H1 (cell line): ENCODE data around the gene TMCC1. TPM values are rescaled to one million over a fixed set of nuclear protein-coding genes. Genes with fewer than 3 reads are reported as not detected.

Source experiments
- CTCF ChIA-PET: fragments of 300-600 bp; sonication (Branson Sonifier 250); formaldehyde crosslinking; loops from one replicate; lab custom pipeline; 2021; ENCODE audit not compliant: partially characterized antibody; lab: Charles Lee
- POLR2A ChIA-PET: fragments of 300-600 bp; sonication (Branson Sonifier 250); formaldehyde crosslinking; loops from one replicate; lab custom pipeline; 2021; ENCODE audit warnings: inconsistent platforms; ENCODE audit not compliant: partially characterized antibody; lab: Charles Lee
- DNase-seq, 2 experiments: peaks; one replicate each; pipeline versions ENCODE4 v3.0.0 to v3.0.0-alpha.2; 2010 to 2022; ENCODE audit warnings: low spot score in 2 of 2, low read depth in 1 of 2, mixed read lengths in 1 of 2
- FAIRE-seq: peaks from 2 replicates; lab custom pipeline; 2011; peaks lifted over from hg19 to GRCh38; lab: Jason Lieb, UNC
- H2AFZ ChIP-seq: 2 replicates; pipeline ENCODE4 v1.8.1; 2012; ENCODE audit warnings: low read length, inconsistent platforms
- H2AK5ac ChIP-seq: 2 replicates; pipeline ENCODE4 v1.6.1; 2013; ENCODE audit warnings: low read depth, low read length
- H2BK120ac ChIP-seq: replicated peaks from 2 replicates; pipeline ENCODE3; 2013; ENCODE audit warnings: low read depth, low read length, inconsistent platforms
- H2BK12ac ChIP-seq: 2 replicates; pipeline ENCODE4 v1.6.1; 2013; ENCODE audit warnings: low read depth, low read length
- H2BK15ac ChIP-seq: 2 replicates; pipeline ENCODE4 v1.6.1; 2013; ENCODE audit warnings: low read length
- H2BK20ac ChIP-seq: 2 replicates; pipeline ENCODE4 v1.6.1; 2013; ENCODE audit warnings: low read length
- H2BK5ac ChIP-seq: 2 replicates; pipeline ENCODE4 v1.6.1; 2013; ENCODE audit warnings: low read depth, low read length
- H3K14ac ChIP-seq: 2 replicates; pipeline ENCODE4 v1.6.1; 2013; ENCODE audit warnings: inconsistent platforms; ENCODE audit not compliant: insufficient read length
- H3K18ac ChIP-seq: 2 replicates; pipeline ENCODE4 v1.6.1; 2013; ENCODE audit warnings: low read length; ENCODE audit errors: extremely low read depth
- H3K23ac ChIP-seq: 2 replicates; pipeline ENCODE4 v1.6.1; 2013; ENCODE audit warnings: inconsistent platforms; ENCODE audit not compliant: insufficient read length
- H3K23me2 ChIP-seq: 2 replicates; pipeline ENCODE4 v1.6.1; 2013; ENCODE audit warnings: low read depth, low read length
- H3K27ac ChIP-seq: 2 replicates; pipeline ENCODE4 v1.6.1; 2011; ENCODE audit warnings: low read depth, low read length, inconsistent platforms
- H3K27me3 ChIP-seq, 4 experiments: replicated peaks in 1 of 4; 1 replicate in 1 of 4; 2 replicates in 3 of 4; pipeline versions ENCODE4 v1.6.1 to v1.8.1; 2011 to 2013; ENCODE audit warnings: low read length in 3 of 4, mild to moderate bottlenecking in 3 of 4, inconsistent platforms in 2 of 4, mixed read lengths in 2 of 4, moderate library complexity in 1 of 4; ENCODE audit not compliant: control insufficient read depth in 3 of 4, insufficient read depth in 3 of 4; ENCODE audit errors: extremely low read depth in 1 of 4
- H3K36me3 ChIP-seq, 4 experiments: 2 replicates each; pipeline versions ENCODE4 v1.6.1 to v1.8.1; 2011 to 2013; ENCODE audit warnings: mild to moderate bottlenecking in 4 of 4, low read length in 3 of 4, moderate library complexity in 2 of 4, control low read depth in 1 of 4, inconsistent platforms in 1 of 4; ENCODE audit not compliant: insufficient read depth in 4 of 4, control insufficient read depth in 2 of 4
- H3K4ac ChIP-seq: replicated peaks from 2 replicates; pipeline ENCODE3; 2013; ENCODE audit warnings: low read length, low read depth, mixed read lengths, inconsistent platforms; ENCODE audit not compliant: insufficient read length
- H3K4me1 ChIP-seq, 4 experiments: replicated peaks in 1 of 4; 1 replicate in 1 of 4; 2 replicates in 3 of 4; pipeline versions ENCODE4 v1.6.1 to v1.8.1; 2011 to 2013; ENCODE audit warnings: low read length in 3 of 4, inconsistent platforms in 2 of 4, mixed read lengths in 1 of 4; ENCODE audit not compliant: insufficient read depth in 4 of 4, control insufficient read depth in 3 of 4
- H3K4me2 ChIP-seq, 2 experiments: 2 replicates each; pipeline versions ENCODE4 v1.6.1 to v1.8.1; 2011 to 2013; ENCODE audit warnings: low read depth in 2 of 2, low read length in 2 of 2, control low read depth in 1 of 2, inconsistent platforms in 1 of 2, mild to moderate bottlenecking in 1 of 2; ENCODE audit not compliant: insufficient read depth in 1 of 2
- H3K4me3 ChIP-seq, 4 experiments: fragments of 200-600, 300-600 bp in 1 of 4; sonication (generic), shearing (Covaris generic), sonication (Bioruptor Twin) in 1 of 4; 2 replicates each; pipeline versions ENCODE4 v1.5.1 to v1.8.1; 2011 to 2016; ENCODE audit warnings: low read length in 4 of 4, low read depth in 3 of 4, control low read depth in 2 of 4, inconsistent platforms in 2 of 4, mild to moderate bottlenecking in 2 of 4, mixed read lengths in 1 of 4, moderate library complexity in 1 of 4; ENCODE audit not compliant: insufficient read depth in 2 of 4; ENCODE audit errors: extremely low read depth in 1 of 4
- H3K56ac ChIP-seq: replicated peaks from 2 replicates; pipeline ENCODE3; 2013; ENCODE audit warnings: low read depth, mild to moderate bottlenecking, mixed read lengths, low read length, inconsistent platforms; ENCODE audit not compliant: insufficient read length
- H3K79me1 ChIP-seq: 2 replicates; pipeline ENCODE4 v1.6.1; 2013; ENCODE audit warnings: low read depth, low read length, control low read depth
- H3K79me2 ChIP-seq, 2 experiments: 2 replicates each; pipeline versions ENCODE4 v1.6.1 to v1.8.1; 2012 to 2013; ENCODE audit warnings: low read length in 2 of 2, mild to moderate bottlenecking in 2 of 2, inconsistent platforms in 1 of 2; ENCODE audit not compliant: insufficient read depth in 2 of 2, control insufficient read depth in 1 of 2
- H3K9ac ChIP-seq, 4 experiments: replicated peaks in 1 of 4; 1 replicate in 1 of 4; 2 replicates in 3 of 4; pipeline versions ENCODE4 v1.6.1 to v1.8.1; 2011 to 2013; ENCODE audit warnings: low read depth in 3 of 4, low read length in 3 of 4, control low read depth in 2 of 4, mild to moderate bottlenecking in 2 of 4, moderate library complexity in 2 of 4, inconsistent platforms in 1 of 4; ENCODE audit errors: extremely low read depth in 1 of 4
- H3K9me3 ChIP-seq, 2 experiments: 2 replicates each; pipeline versions ENCODE4 v1.6.1 to v1.8.1; 2012 to 2013; ENCODE audit warnings: mild to moderate bottlenecking in 2 of 2, moderate library complexity in 2 of 2, control low read depth in 1 of 2, inconsistent platforms in 1 of 2, low read depth in 1 of 2, low read length in 1 of 2, mixed read lengths in 1 of 2; ENCODE audit not compliant: insufficient read depth in 2 of 2
- H4K20me1 ChIP-seq, 2 experiments: replicated peaks in 1 of 2; 2 replicates each; pipeline versions ENCODE3 to v1.8.1; 2011 to 2013; ENCODE audit warnings: inconsistent platforms in 2 of 2, low read length in 2 of 2, mild to moderate bottlenecking in 1 of 2; ENCODE audit not compliant: insufficient read depth in 2 of 2, control insufficient read depth in 1 of 2
- H4K5ac ChIP-seq: 2 replicates; pipeline ENCODE4 v1.6.1; 2013; ENCODE audit warnings: low read length, low read depth, mixed read lengths, inconsistent platforms; ENCODE audit not compliant: insufficient read length
- H4K8ac ChIP-seq: 2 replicates; pipeline ENCODE4 v1.8.0; 2013; ENCODE audit warnings: mild to moderate bottlenecking, moderate library complexity, low read length, inconsistent platforms; ENCODE audit not compliant: insufficient read depth; ENCODE audit errors: extremely low read depth
- H4K91ac ChIP-seq: replicated peaks from 2 replicates; pipeline ENCODE3; 2013; ENCODE audit warnings: low read length, mixed read lengths, inconsistent platforms; ENCODE audit not compliant: insufficient read length
- CEBPB ChIP-seq: IDR thresholded peaks from 2 replicates; pipeline ENCODE4 v1.6.1; 2012; ENCODE audit warnings: low read depth, low read length
- CHD2 ChIP-seq: IDR thresholded peaks from 2 replicates; pipeline ENCODE4 v1.6.1; 2012; ENCODE audit warnings: low read length, improper control_type of control experiment
- EGR1 ChIP-seq: IDR thresholded peaks from 2 replicates; pipeline ENCODE4 v1.6.1; 2011; ENCODE audit warnings: low read depth, low read length, borderline replicate concordance
- EP300 ChIP-seq, 2 experiments: IDR thresholded peaks; 1 replicate in 1 of 2; 2 replicates in 1 of 2; pipeline ENCODE4 v1.6.1; 2011 to 2012; ENCODE audit warnings: low read depth in 2 of 2, low read length in 2 of 2, mild to moderate bottlenecking in 2 of 2, borderline replicate concordance in 1 of 2, inconsistent platforms in 1 of 2, moderate library complexity in 1 of 2
- FOSL1 ChIP-seq: IDR thresholded peaks from 2 replicates; pipeline ENCODE4 v1.6.1; 2011; ENCODE audit warnings: mild to moderate bottlenecking, low read depth, low read length, moderate library complexity; ENCODE audit not compliant: insufficient read depth
- GABPA ChIP-seq: IDR thresholded peaks from 2 replicates; pipeline ENCODE4 v1.6.1; 2011; ENCODE audit warnings: mild to moderate bottlenecking, low read length, moderate library complexity, borderline replicate concordance; ENCODE audit not compliant: insufficient read depth
- GTF2F1 ChIP-seq: IDR thresholded peaks from 2 replicates; pipeline ENCODE4 v1.6.1; 2012; ENCODE audit warnings: low read depth, low read length, improper control_type of control experiment, borderline replicate concordance
- JUN ChIP-seq: IDR thresholded peaks from 2 replicates; pipeline ENCODE4 v1.6.1; 2011; ENCODE audit warnings: low read depth, mild to moderate bottlenecking, improper control_type of control experiment, low read length
- KDM1A ChIP-seq: fragments of 200-600, 300-600 bp; sonication (generic); IDR thresholded peaks from 2 replicates; pipeline ENCODE4 v1.7.1; 2016; ENCODE audit warnings: mild to moderate bottlenecking, low read length, borderline replicate concordance
- RNF2 ChIP-seq: fragments of 200-900, 300-1000 bp; sonication (generic); IDR thresholded peaks from 2 replicates; pipeline ENCODE4 v1.7.1; 2016; ENCODE audit warnings: borderline replicate concordance, low read depth, mild to moderate bottlenecking, antibody characterized with exemption, low read length; ENCODE audit not compliant: poor library complexity, severe bottlenecking; ENCODE audit errors: missing control alignments
- SRF ChIP-seq: IDR thresholded peaks from 2 replicates; pipeline ENCODE4 v1.6.1; 2011; ENCODE audit warnings: mild to moderate bottlenecking, low read depth, low read length, moderate library complexity
- polyA plus RNA-seq, 7 experiments: library from polyadenylated mRNA; depleted of rRNA in 3 of 7; stranded (reverse) in 5 of 7; unstranded in 2 of 7; fragments of >200 nt in 5 of 7; fragments of 200-250 nt in 2 of 7; gene quantifications; 1 replicate in 5 of 7; 2 replicates in 1 of 7; 4 replicates in 1 of 7; pipeline versions ENCODE4 v1.2.1 to v1.2.3, GENCODE V29; 2011 to 2013; ENCODE audit warnings: missing spikeins in 2 of 7, mixed read lengths in 2 of 7
- total RNA-seq: library from RNA; stranded (reverse); fragmentation: NEBNext Ultra II Directional; extraction: Animal tissue kit (Norgen Biotek cat#: 25700); gene quantifications from 2 replicates; pipeline ENCODE4 v1.2.1, GENCODE V29; 2021
- TF ChIP-seq, protein P1 (sequence below), 3 experiments: IDR thresholded peaks; 1 replicate in 2 of 3; 2 replicates in 1 of 3; pipeline versions ENCODE4 v1.5.1 to v1.6.1; 2011; ENCODE audit warnings: low read length in 3 of 3, mild to moderate bottlenecking in 3 of 3, inconsistent platforms in 2 of 3, low read depth in 1 of 3, moderate library complexity in 1 of 3; ENCODE audit not compliant: insufficient read depth in 1 of 3; ENCODE audit errors: control extremely low read depth in 1 of 3

Gene TMCC1
- total and polyA plus RNA-seq, 2 of the 8 experiments (the other 6 are each of a cell fraction or from before 2014, with no cell fraction given) = 10.4 to 27.1 TPM

DNA sequence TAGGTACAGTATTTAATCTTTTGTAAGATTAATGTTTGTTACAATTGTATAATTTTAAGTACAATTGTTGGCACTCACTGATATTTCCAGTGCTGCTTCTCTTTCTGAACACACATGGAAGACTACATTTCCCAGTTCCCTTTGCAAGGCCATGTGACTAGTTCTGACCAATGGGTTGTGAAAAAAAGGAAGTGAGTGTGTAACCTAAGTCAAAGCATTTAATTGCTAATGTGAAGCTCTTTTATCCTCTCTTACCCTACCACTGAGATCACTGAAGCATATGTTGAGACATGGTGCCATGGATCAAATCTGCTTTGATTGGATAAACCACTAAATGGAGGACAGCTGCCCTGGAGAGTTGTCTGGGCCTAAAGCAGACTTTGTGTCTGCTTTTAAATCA lies 203.1 kb downstream of the TMCC1 start:
- Histone ChIP-seq H4K8ac (no peak overlapping the region), H4K20me1 (no peaks in the 10 kb centered on the region), H2BK5ac (no peak overlapping the region), H3K9ac (no peak overlapping the region), H4K5ac (no peak overlapping the region), H3K4me3 (no peak overlapping the region; a peak in 1 of 8 replicates), H2BK12ac (no peak overlapping the region), H3K56ac (no peak overlapping the region), H2BK15ac (no peak overlapping the region), H3K27ac (no peak overlapping the region), H3K4ac (no peak overlapping the region), H2BK120ac (no peak overlapping the region), H4K91ac (no peak overlapping the region), H2AK5ac (no peak overlapping the region), H3K9me3 (peaks cover 0 to 2% of the 10 kb centered on the region in 2 experiments; a peak in 1 of 4 replicates), H3K14ac (no peak overlapping the region), H3K27me3 (no peaks in the 10 kb centered on the region), H3K23ac (no peak overlapping the region), H2AFZ (no peak overlapping the region), H3K79me1 (no peaks in the 10 kb centered on the region), H3K18ac (no peak overlapping the region), H3K4me1 (peaks cover 4 to 28% (median 8%) of the 10 kb centered on the region in 4 experiments), H2BK20ac (no peak overlapping the region), H3K36me3 (no peaks in the 10 kb centered on the region), H3K79me2 (peaks cover 0 to 22% of the 10 kb centered on the region in 2 experiments; a peak in 2 of 4 replicates), H3K4me2 (no peak overlapping the region), H3K23me2 (peaks cover 5% of the 10 kb centered on the region)
- CTCF ChIA-PET = interaction anchor here (0.5 to 1.6 kb wide), 6 partner anchors 9 to 881 kb away, joined by 3 to 8 read pairs (median 3); no protein-coding TSS in a partner anchor
- DNase-seq (no peak), FAIRE-seq (peak; percentile 100)
- POLR2A ChIA-PET = interaction anchor here (1.2 kb wide), 1 partner anchor 14 kb away, joined by 3 read pairs; no protein-coding TSS in a partner anchor
- TF ChIP-seq GTF2F1 (no peak), GABPA (no peak), KDM1A (no peak), SRF (no peak), EGR1 (no peak), FOSL1 (no peak), CHD2 (no peak), RNF2 (no peak), CEBPB (no peak), EP300 (IDR thresholded peaks at IDR 0.05; ENCODE audit: borderline replicate concordance in 1 of 2, low read depth in 2 of 2, low read length in 2 of 2) (no peak), JUN (no peak)
- TF ChIP-seq, protein P1, sequence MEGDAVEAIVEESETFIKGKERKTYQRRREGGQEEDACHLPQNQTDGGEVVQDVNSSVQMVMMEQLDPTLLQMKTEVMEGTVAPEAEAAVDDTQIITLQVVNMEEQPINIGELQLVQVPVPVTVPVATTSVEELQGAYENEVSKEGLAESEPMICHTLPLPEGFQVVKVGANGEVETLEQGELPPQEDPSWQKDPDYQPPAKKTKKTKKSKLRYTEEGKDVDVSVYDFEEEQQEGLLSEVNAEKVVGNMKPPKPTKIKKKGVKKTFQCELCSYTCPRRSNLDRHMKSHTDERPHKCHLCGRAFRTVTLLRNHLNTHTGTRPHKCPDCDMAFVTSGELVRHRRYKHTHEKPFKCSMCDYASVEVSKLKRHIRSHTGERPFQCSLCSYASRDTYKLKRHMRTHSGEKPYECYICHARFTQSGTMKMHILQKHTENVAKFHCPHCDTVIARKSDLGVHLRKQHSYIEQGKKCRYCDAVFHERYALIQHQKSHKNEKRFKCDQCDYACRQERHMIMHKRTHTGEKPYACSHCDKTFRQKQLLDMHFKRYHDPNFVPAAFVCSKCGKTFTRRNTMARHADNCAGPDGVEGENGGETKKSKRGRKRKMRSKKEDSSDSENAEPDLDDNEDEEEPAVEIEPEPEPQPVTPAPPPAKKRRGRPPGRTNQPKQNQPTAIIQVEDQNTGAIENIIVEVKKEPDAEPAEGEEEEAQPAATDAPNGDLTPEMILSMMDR (IDR thresholded peaks at IDR 0.05; ENCODE audit: control extremely low read depth in 1 of 3, insufficient read depth in 1 of 3, low read depth in 1 of 3, low read length in 3 of 3) = no peak
